Measurements from ENCODE around the gene NUP62.

Gene NUP62

GRCh38 chr19:49924004-49924880, 5.1 kb downstream of the NUP62 start:
- no peak for DNase-seq

DNA sequence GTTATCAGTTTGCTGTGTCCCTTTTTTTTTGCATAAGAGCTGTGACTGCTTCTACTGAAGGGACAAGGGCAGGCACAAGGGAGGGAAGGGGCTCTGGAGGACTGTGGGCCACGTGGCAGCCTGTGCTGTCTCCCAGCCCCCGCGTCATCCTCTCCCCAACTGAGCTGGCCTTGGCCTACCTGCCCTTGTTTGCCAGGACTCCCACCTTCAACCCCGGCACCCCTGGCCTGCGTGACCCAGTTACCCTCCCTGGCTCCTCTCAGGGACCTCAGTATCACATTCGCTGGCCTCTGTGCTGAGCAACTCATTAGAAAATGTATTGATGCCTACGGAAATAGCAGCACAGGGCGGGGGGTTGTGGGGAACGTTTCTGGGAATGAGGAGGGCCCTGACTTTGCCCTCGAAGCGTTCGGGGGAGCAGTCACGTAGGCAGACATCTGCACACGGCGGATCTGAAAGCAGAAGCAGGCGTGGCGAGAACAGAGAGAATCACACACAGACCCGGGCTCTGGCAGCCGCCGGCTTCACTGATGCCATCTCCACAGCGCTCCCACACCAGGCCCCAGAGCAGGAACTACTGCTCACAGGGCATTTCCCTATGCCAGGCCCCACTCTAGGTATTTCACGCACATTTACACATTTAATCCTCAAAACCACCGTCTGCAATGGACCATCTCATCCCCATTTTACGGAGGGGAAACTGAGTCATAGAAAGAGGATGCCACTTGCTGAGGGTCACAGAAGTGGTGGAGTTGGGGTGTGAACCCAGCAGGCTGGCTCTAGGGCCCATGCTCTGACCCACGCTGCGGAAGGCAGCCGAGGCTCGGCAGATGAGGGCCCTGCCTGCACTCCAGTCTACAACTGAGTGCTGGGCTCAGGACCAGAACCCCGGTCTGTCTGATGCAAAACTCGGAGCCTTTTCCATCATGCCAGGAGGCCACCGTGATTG, 6.0 kb downstream of the NUP62 start:
- DNase-seq: no peak

GRCh38 chr19:49921871-49922795, 7.2 kb downstream of the NUP62 start:
- DNase-seq: no peak

DNA sequence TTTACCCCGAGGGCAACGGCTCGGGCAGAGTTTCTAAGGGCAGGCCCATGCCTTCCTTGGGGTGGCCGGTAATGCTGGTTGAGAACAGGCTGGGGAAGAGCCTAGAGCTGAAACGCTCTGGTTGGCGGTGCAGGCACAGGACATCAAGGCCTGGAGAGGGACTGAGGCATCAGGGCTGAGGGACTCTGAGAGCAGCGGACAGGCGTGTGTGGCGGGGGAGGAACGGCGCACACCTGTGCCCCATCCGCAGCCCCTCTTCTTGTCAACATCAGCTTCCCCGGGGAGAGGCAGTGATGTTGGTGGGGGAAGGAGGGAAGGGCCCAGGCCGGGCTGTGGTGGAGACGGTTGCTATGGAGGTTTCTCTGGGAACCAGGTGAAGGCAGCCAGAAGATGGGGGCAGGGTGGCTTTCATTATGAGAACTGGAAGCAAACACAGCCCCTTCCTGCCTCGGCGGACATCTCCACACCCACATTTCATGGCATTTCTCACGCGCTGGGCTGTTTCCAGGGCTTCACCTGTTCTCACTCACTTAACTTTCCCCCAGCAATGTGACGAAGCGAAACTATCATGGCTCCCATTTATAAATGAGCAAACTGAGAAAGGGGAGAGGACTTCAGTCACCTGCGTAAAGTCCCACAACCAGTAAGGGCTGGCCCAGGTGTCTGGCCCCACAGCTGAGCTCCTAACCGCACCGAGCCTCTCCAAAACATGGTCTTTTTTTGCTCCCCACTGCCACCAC, 8.5 kb downstream of the NUP62 start:
- DNase-seq: no peak

DNA sequence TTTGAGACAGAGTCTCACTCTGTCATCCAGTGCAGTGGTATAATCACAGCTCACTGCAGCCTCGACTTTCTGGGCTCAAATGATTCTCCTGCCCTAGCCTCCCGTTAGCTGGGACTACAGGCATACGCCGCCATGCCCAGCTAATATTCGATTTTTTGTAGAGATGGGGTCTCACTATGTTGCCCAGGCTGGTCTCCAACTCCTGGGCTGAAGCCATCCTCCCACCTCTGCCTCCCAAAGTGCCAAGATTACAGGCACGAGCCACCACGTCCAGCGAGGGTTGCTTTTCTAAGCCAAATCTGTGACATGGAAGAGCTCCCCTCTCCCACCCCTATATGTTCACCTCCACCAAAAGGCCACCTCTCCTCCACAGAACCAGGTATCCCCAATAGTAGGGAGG, 11.2 kb downstream of the NUP62 start:
- DNase-seq: no peak

DNA sequence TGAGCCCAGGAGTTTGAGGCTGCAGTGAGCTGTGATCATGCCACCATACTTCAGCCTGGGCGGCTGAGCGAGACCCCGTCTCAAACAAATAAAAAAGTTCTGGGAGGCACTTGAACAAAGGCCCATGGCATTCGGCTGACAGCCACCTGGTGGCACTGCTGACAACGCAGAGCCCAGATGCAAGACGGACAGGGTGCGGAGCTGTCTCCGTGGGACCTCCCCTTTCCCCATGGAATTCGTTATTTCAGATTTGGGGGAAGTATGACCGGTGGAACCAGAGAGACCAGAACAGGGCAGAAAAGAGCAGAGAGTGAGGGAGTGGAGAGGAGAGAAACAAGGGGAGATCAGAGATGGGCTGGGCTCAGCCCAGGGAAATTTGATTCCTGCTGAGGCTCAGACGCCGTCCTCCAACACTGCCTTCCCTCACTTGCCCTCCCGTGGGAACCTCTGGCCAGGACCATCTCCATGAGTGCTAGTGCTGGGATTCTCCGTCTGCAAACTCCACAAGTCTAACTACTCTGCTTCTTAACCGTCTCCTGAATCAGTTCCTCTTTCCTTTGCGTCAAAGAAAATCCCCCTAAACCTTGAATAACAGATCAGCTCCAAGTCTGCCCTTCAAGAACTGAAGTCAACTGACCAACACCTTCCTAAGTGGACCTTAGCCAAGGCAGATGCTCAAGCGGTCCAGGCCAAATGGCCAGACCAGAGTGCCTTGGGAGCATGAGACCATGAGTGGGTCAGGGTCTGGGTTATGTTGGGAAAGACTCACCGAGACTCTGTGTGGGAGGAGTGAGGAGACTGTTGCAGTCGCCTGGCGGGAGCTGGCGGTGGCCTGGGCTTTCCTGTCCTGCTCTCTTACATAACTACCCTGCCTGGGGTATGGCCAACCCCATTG, 12.2 kb downstream of the NUP62 start:
- DNase-seq: no peak

- DNase-seq: no peak
Observed at GRCh38 chr19:49915271-49915670, 14.0 kb downstream of the NUP62 start.

GRCh38 chr19:49913720-49914119, 15.6 kb downstream of the NUP62 start:
- no peak for DNase-seq

DNA sequence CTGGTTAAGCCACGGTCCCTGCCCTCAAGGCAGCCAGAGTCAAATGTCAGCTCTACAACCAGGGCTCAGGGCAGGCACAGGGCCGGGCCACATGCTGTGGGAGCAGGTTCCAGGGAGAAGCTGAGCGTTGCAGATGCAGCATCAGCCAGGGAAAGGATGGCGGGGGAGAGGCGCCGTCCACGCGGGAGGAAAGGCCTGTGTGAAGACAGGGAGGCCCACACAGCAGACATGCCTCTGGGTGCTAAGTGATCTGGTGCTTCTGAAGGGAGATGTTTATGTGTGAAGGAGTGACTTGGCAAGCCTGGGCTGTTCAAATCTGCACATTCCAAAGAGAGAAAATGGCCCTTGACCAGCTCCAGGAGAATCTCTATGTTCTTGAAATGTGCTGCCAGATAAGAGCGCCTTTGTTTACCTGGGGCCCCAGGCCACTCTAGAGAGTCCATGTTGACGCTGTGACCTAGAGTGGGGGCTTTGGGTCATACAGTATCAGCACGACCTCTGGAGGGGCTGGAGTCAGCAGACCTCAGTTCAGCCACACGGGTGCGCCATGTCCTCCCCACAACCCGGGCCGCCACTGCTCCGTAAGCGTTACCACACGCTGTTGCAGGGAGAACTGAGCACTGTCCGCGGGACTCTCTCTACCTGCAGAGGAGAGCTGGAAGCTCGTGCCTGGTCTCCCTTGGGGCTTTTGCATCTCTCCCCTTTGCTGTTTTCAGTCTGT, 16.2 kb downstream of the NUP62 start:
- DNase-seq: no peak

DNA sequence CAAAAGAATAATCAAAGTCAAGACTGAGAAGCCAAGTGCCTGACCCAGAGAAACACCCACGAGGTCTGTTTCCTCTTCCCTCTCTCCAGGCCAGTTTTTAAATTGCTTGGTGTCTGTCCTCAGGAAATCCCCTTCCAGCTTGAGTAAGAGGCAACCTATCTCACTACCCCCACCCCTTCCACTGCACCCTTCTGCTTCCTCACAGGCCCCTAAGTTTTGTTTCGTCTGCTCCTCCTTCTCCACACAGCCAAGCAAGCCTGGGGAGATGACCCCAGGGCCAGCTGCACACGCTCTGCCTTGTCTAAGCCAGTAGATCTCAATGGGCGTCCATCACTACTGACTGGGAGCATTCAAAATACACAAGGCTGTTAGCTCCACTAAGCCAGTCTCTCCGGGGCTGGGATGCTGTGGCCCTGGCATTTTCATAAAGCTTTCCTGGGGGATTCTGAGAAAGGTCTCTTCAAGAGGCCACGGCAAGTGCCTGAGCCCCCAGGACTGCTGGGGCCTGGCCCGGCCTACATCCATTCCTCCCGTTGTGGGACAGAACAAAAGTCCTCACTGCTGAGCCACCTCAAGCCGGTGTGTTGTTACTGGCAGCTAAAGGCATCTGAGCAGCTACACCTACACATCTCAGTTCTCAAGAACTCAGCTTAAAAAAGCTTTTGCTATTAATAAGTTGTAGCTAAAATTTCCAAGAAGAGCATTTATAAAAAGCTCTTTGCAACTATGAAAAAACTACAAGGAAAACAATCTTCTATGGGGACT, 17.7 kb downstream of the NUP62 start:
- no peak for DNase-seq

DNA sequence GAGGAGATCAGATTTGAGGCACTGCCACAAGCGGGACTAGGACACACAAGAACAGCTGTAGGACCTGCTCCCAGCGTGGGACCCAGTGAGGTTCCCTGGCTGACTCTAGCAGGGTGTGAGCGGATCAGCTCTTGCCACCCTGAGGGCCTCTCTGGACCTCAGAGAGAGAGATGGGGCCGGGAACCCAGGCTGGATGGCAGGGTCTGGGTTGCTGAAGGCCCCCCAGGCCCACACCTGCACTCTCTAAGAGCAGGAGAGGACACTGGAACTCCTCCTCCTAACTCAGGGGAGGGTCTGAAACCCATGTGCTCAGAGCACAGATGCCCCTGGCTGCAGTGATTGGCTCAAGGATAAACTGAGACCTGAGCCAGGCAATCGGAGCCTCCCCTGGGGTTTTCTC, 19.1 kb downstream of the NUP62 start:
- DNase-seq: no peak

DNA sequence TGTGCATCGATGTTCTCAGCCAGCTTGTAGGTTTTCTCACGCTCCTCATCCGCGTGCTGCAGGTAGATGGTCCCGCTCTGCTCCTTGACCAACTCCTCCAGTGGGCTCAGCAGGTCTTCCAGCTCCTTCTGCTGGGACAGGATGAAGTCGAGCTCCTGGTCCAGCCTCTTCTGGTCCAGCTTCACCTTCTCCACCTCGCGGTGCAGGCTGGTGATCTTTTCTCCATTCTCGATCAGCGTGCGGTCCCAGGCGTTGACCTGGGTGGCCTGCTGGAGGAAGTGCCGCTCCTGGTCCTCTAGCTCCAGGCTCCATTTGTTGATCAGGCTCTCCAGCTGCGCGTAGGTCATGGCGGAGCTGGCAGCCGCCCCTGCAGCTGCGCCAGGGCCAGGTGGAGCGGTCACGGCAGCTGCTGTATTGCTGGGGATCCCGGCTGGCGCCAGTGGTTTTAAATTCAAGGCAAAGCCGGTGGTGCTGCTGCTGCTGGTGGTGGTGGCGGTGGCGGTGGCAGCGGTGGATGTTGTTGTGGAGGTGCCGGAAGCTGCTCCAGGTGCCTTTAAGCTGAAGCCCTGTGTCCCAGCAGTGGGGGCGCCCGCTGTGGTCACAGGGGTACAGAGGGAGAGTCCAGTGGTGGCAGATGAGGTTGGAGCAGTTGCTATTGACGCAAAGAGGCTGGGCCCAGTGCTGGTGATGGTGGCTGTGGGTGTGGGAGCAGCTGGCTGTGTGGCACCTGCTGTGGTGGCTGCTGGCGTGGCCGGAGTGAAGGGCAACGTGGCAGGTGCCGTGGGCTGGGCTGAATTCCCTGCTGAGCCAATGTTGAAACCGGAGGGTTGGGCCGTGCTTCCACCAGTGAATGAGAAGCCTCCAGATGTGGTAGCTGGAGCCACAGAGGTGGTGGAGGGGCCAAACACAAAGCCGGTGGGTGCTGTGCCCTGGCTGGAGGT, 20.6 kb downstream of the NUP62 start:
- no peak for DNase-seq

- no peak for DNase-seq
Observed at GRCh38 chr19:49907745-49908446, 21.4 kb downstream of the NUP62 start.

DNA sequence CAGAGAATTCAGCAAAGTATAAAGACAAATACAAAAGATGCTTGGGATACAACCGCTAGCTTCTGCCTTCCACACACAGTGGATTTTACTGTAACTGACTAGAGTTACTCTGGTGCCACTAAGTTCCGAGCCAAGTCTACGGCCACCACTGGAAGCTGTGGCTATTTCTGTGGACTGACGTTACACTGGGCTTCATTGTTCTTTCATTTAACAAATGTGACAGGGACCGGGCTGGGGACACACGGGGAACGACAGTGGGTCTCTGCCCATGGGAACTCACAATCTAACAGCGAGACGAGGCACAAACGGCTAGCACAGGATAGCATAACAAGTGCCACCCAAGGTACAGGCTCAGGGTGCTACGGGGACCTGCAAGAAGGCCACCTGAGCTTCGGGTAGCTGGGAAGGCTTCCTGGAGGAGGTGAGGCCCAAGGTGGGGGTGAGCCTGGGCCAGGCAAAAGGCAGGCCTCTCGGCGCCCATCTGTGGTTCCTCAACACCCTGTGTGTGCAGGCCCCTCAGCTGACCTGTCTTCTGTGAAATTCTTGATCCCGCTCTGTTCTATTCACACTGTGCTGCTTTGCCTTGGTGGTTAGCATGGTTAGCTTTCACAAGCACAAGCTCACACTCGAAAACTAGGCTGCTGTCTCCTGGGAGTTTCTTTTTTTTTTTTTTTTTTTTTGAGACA, 22.3 kb downstream of the NUP62 start:
- no peak for DNase-seq

DNA sequence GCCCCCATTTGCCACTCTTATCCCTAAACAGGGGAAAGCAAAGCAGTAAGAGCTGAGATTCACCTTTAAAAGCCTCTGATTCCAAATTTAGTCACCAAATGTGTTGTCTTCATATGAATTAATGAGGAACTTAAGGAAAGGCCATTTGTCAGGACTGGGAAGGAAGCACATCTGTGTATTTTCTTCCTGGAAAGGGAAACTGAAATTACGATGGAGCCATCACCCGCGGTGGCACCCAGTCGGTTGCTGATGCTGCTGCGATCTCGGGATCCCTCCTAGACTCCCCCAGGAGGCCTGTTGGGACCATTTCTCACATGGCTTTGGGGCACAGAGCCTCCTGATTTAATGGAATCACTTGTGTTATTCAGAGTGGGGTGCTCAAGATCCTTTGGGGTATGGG, 25.2 kb downstream of the NUP62 start:
- DNase-seq: no peak

GRCh38 chr19:49896863-49897621, 32.3 kb downstream of the NUP62 start, which contains the start of gene IL4I1:
IL4I1 (minus strand) TSS chr19:49896887; CDS start chr19:49896160, 727 bp downstream.
- DNase-seq: peak; percentile 65
